Ishikawa (cell line): Measurements from ENCODE around the gene PDZD2.

Experiments used
- CEBPB ChIP-seq: IDR thresholded peaks from 2 replicates; pipeline ENCODE4 v1.6.1; 2012
- CREB1 ChIP-seq: IDR thresholded peaks from 2 replicates; pipeline ENCODE4 v1.6.1; 2012; ENCODE audit warnings: low read depth
- EGR1 ChIP-seq: IDR thresholded peaks from 2 replicates; pipeline ENCODE4 v1.6.1; 2012
- EP300 ChIP-seq: IDR thresholded peaks from 2 replicates; pipeline ENCODE4 v1.6.1; 2012; ENCODE audit warnings: borderline replicate concordance
- FOXM1 ChIP-seq: IDR thresholded peaks from 2 replicates; pipeline ENCODE4 v1.6.1; 2012; ENCODE audit warnings: low read depth, borderline replicate concordance
- MAX ChIP-seq: IDR thresholded peaks from 2 replicates; pipeline ENCODE4 v1.6.1; 2012
- NFIC ChIP-seq: IDR thresholded peaks from 2 replicates; pipeline ENCODE4 v1.6.1; 2012
- RAD21 ChIP-seq: IDR thresholded peaks from 2 replicates; pipeline ENCODE4 v1.6.1; 2012; ENCODE audit warnings: low read depth
- TAF1 ChIP-seq: IDR thresholded peaks from 2 replicates; pipeline ENCODE4 v1.6.1; 2012; ENCODE audit warnings: low read depth, mild to moderate bottlenecking
- TCF12 ChIP-seq: IDR thresholded peaks from 2 replicates; pipeline ENCODE4 v1.6.1; 2012; ENCODE audit warnings: low read depth
- TEAD4 ChIP-seq: IDR thresholded peaks from 2 replicates; pipeline ENCODE4 v1.6.1; 2012
- USF1 ChIP-seq: IDR thresholded peaks from 2 replicates; pipeline ENCODE4 v1.6.1; 2012
- YY1 ChIP-seq: IDR thresholded peaks from 2 replicates; pipeline ENCODE4 v1.6.1; 2012; ENCODE audit warnings: low read depth
- ZBTB7A ChIP-seq: IDR thresholded peaks from 2 replicates; pipeline ENCODE4 v1.6.1; 2012; ENCODE audit warnings: low read depth
- TF ChIP-seq, protein P1 (sequence below): IDR thresholded peaks from 2 replicates; pipeline ENCODE4 v1.6.1; 2012; ENCODE audit warnings: low read depth, mild to moderate bottlenecking

Gene PDZD2

GRCh38 chr5:31641059-31641458 is 2.1 kb downstream of the PDZD2 start:
- no peak for TF ChIP-seq MAX
- no peak for TF ChIP-seq RAD21
- TF ChIP-seq USF1, result no peak
- TF ChIP-seq CEBPB, result no peak
- TF ChIP-seq TEAD4, result no peak
- TF ChIP-seq, protein P1, sequence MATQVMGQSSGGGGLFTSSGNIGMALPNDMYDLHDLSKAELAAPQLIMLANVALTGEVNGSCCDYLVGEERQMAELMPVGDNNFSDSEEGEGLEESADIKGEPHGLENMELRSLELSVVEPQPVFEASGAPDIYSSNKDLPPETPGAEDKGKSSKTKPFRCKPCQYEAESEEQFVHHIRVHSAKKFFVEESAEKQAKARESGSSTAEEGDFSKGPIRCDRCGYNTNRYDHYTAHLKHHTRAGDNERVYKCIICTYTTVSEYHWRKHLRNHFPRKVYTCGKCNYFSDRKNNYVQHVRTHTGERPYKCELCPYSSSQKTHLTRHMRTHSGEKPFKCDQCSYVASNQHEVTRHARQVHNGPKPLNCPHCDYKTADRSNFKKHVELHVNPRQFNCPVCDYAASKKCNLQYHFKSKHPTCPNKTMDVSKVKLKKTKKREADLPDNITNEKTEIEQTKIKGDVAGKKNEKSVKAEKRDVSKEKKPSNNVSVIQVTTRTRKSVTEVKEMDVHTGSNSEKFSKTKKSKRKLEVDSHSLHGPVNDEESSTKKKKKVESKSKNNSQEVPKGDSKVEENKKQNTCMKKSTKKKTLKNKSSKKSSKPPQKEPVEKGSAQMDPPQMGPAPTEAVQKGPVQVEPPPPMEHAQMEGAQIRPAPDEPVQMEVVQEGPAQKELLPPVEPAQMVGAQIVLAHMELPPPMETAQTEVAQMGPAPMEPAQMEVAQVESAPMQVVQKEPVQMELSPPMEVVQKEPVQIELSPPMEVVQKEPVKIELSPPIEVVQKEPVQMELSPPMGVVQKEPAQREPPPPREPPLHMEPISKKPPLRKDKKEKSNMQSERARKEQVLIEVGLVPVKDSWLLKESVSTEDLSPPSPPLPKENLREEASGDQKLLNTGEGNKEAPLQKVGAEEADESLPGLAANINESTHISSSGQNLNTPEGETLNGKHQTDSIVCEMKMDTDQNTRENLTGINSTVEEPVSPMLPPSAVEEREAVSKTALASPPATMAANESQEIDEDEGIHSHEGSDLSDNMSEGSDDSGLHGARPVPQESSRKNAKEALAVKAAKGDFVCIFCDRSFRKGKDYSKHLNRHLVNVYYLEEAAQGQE, result no peak
- no peak for TF ChIP-seq EP300
- no peak for TF ChIP-seq TAF1
- no peak for TF ChIP-seq EGR1
- TF ChIP-seq NFIC, result no peak

- TF ChIP-seq ZBTB7A, result no peak
- TF ChIP-seq, protein P1, result no peak
- TF ChIP-seq EGR1, result no peak
- TF ChIP-seq TAF1, result no peak
- TF ChIP-seq FOXM1, result no peak
- no peak for TF ChIP-seq MAX
- TF ChIP-seq TCF12, result no peak
- no peak for TF ChIP-seq YY1
- TF ChIP-seq USF1, result no peak
- no peak for TF ChIP-seq CREB1
- TF ChIP-seq CEBPB, result no peak
- TF ChIP-seq EP300, result no peak
- no peak for TF ChIP-seq RAD21
- no peak for TF ChIP-seq NFIC
- no peak for TF ChIP-seq TEAD4
Observed at GRCh38 chr5:31641575-31641974, 2.6 kb downstream of the PDZD2 start.

DNA sequence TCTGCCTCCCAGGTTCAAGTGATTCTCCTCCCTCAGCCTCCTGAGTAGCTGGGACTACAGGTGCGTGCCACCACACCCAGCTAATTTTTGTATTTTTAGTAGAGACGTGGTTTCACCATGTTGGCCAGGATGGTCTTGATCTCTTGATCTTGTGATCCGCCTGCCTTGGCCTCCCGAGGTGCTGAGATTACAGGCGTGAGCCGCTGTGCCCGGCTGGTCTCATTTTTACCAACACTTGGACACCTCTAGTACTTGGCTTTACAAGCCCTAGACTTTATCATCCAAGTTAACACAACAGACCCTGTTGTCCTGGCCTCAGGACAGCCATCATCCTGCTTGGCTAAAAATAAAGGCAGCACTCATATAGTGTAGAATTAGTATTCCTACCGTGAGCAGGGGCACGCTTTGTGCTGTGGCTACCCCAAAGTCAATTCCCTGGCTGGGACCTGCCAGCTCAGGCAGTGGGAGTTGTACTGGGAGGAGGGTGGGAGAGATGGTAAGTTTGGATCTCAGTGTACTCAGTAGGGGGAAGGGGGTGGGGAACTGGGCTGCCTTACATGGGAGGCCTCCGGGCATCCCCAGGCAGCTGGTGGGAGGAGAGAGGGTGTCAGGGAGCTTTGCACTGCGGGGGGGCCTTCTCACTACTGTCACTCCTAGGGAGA is 6.6 kb downstream of the PDZD2 start:
- TF ChIP-seq YY1 (no peak), TEAD4 (no peak), MAX (no peak), FOXM1 (no peak), TCF12 (no peak), TAF1 (no peak), ZBTB7A (no peak), RAD21 (no peak), CEBPB (no peak), NFIC (no peak), USF1 (no peak)
- TF ChIP-seq, protein P1, result no peak

GRCh38 chr5:31648326-31648725 is 9.4 kb downstream of the PDZD2 start:
- TF ChIP-seq TAF1, result no peak

DNA sequence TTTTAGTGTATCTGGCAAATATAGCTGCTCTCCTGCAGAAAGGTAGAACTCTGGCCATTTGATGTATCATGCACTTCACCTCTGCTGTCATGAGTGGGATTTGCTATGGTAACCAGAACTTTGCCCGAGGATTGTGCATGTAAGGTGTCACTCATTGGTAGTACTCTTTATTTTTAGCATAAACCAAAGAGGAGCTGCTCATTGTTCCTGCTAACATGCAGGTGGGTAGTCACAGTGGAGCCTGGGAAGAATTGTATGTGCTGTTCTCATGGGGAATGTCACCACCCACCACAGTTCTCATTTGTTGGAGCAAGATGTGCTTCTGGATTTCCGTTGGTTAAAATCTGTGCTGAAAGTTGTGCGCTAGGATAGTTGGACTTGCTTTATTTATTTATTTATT is 12.3 kb downstream of the PDZD2 start:
- no peak for TF ChIP-seq MAX
- no peak for TF ChIP-seq YY1
- TF ChIP-seq TAF1, result no peak
- TF ChIP-seq CREB1, result no peak
- TF ChIP-seq RAD21, result no peak
- no peak for TF ChIP-seq CEBPB
- no peak for TF ChIP-seq EP300
- TF ChIP-seq TEAD4, result no peak
- no peak for TF ChIP-seq ZBTB7A
- TF ChIP-seq NFIC, result no peak
- TF ChIP-seq USF1, result no peak
- TF ChIP-seq FOXM1, result no peak
- TF ChIP-seq TCF12, result no peak
- TF ChIP-seq EGR1, result no peak
- TF ChIP-seq, protein P1, result no peak
